Kidney capillary endothelial cell (primary cell): ENCODE results near the gene DMAP1.

Source experiments
- DNase-seq: peaks from one replicate; pipeline ENCODE4 v3.0.0-alpha.2; 2018; ENCODE audit warnings: low spot score

The DMAP1 gene

DNA sequence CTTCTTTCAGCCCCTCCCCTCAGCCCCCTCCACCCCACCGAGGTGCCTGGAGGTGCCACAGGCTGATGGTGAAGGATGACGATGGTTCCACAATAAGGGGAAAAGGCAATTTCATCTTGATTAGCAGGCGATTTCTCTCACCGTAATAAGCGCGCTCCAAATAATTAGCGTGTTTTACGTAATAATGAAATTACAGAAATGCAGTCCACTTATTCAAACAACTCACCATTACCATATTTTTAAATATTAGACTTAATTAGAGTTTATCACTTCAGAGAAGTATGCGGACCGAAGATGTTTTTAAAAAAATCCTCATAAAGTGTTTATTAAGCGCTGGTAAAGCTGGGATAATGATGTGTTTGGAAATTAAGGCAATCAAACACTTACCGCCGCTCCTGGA is 14.9 kb downstream of the DMAP1 start:
- no peak for DNase-seq

DNA sequence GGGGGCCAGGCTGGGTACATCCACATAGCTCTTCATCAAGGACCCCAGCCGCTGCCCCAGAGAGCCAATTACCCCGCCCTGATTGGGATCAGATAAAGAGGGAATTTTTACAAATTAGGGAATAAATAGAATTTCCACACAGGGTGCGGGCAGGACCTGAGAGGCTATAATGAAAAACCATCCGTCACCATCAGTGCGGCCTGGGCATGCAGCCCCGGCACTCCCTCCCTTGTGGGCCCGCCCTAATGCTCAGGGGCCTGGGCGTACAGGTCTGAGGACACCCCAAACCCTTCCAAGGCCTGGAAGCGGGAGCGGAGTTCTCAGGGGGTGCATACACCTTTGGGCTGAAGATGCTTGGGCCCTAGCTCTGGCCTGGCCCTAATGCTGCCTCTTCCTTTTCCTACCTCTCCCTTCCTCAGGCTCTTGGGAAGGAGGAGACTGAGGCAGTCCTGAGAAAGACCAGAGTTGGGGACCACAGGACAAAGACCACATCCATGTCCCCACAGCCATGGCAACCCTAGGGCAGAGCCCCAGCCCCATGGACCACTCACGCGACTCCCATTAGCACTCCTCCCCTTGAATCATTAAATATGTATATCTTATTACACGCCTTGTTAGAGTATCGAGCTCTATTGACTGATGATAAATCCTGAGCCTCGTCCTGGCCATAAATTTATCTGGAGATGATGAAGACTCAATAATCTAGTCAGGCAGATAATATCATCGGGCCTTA is 16.3 kb downstream of the DMAP1 start:
- DNase-seq, result no peak

DNA sequence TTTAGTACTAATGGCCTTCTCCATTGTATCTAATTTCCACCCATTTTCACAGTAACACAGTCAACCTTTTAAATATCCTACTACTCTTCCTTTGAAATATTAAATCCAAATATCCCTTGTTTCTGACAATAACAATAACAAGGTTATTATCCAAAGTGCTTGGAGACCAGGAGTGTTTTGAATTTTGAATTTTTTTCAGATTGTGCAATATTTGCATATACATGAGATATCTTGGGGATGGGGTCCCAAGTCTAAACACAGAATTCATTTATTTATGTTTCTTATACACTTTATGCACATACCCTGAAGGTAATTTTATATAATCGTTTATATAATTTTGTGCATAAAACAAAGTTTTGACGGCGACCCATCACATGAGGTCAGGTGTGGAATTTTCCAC is 17.5 kb downstream of the DMAP1 start:
- DNase-seq, result no peak

DNA sequence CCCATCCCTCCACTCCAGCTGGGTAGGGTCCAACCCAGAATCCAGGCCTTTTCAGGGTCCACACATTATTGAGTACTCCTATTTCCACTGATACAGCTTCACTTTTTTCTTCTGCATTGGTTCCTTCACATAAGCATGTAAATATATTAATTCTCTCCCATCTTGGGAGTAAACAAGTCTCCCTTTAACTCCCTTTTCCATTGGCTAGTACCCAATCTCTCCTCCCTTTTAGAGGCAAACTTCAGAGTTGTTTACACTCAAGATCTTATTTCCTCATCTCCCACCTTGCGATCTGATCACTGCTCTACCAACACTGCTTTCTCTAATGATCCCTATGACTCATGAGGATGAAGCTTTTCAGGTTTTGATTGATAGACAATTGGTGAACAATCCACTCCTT is 20.3 kb downstream of the DMAP1 start:
- DNase-seq, result no peak

- DNase-seq, result no peak
Measured at GRCh38 chr1:44235808-44236207, 22.5 kb downstream of the DMAP1 start.

DNA sequence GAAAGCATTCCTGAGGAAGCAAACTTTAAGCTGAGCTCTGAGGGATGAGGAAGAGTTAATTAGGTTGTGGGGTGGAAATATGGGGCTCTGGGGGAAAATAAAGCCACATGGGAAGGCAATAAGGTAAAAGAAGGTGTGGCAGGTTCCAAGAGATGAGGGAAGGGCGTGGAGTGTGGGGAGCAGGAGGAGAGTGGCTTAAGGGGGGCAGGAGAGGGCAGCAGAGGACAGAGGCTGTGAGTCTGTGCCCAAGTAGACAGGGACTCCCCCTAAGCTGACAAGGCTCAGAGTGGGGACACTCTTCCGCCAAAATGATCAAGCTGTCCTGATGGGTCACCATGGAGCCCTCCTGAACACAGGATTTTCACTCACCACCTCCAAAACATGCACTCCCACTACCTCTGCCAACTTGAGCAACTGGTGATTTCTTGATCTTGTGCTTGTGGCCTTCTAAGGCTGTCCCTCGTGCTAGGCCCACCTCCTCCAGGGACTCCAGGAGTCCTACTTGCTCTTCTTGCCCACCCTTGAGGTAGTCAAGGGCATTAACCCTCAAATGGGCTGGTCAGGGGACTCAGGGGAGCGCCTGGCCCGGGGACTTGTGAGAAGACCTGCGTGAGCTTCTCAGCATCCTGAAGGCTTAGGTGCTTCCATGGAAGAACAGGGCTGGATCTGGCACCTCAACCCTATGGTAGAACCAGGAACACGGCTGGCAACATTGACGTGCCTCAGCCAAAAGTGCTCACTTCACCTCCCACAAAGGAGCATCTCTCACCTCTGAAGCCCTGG is 23.4 kb downstream of the DMAP1 start:
- DNase-seq, result no peak

DNA sequence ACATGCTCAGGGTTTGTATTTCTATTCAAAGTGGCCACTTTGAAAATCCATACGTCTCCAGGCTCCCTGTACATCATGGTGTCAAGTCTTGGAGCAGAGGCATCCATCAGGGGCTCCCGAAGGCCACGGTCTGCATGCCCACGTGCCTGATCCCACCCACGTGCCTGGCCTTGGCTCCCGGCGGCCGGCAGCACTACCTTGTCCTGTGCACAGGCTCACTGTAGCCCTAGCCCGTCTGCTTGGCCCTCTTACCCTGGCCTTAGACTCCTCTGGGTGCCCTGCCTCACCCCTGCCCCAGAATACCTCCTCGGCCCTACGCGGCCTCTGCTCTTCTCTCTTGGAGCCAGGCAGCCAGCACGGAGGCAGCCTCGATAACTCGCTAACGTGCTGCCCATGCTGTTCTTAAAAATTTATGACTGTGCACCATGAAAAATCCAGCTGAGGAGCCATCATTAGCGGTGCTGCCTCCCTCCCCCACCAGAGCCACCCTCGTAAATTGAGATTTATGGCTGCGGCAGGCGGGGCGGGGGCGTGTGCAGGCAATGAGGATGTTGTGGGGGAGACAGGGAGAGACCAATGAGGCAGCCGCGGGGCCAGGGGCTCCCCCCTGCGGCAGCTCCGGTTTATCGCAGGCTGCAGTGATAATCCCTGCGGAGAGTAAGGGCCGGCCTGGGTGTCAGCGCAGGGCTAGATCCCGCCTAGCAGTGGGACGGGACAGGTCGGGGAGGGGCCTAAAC is 24.6 kb downstream of the DMAP1 start:
- DNase-seq, result peak; percentile 26

DNA sequence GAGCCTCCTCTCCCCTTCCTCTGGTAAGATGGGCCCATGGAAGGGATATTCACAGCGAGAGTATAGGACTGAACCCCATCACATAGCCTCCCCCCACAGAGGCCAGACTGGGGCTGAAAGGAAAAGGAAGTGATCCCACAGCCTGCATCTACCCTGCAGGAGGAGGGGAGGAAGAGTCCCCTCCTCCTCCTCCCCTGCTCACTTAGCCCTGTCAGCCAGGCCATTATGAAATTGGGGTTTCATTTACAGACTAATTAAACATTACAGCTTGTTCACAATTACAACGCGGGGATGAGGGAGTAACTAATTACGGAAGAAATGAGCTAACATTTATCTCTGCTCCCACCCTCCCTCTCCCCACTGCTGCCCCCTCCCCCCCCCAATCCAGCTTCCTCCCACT is 25.4 kb downstream of the DMAP1 start:
- no peak for DNase-seq

- peak; percentile 51 for DNase-seq
Measured at GRCh38 chr1:44239331-44239960, 26.2 kb downstream of the DMAP1 start.

DNA sequence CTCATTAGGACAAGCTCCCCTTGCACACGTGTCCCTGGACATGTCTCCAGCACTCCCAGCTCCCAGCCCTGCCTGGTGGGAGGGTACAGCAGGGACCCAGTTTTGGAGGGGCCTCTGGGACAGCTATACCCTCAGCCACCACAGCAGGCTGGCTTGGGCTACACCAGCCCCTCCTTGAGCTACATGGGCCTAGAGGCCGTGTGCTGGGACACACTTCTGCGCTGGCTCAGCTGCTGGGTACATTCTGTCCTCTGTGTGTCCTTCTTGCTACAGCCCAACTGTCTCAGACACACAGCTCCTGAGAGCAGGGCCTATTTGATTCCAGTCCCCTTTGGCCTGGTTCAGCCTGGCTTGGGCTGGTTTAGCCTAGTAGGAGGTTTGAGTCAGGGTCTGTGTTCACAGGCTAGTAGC is 26.7 kb downstream of the DMAP1 start:
- DNase-seq, result no peak

GRCh38 chr1:44240802-44241671 is 27.8 kb downstream of the DMAP1 start:
- DNase-seq, result no peak

DNA sequence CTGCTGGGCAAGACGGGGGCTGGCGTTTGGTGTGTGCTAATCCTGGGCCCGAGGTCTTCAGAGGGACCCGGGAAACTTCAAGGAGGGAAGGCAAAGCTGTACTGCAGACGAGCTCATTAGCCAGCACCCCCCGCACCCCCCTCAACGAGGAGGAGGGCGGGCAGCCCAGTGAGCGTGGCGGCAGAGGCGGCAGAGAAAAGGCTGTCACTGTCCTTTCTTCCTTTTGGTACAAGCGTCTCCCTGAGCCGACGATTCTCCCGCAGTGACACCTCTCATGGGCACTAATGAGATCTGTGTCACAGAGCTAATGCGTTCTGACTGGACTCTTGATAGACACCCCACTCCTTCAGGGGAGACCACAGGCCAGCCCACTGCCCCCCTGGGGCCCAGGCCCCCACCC is 29.5 kb downstream of the DMAP1 start:
- no peak for DNase-seq

DNA sequence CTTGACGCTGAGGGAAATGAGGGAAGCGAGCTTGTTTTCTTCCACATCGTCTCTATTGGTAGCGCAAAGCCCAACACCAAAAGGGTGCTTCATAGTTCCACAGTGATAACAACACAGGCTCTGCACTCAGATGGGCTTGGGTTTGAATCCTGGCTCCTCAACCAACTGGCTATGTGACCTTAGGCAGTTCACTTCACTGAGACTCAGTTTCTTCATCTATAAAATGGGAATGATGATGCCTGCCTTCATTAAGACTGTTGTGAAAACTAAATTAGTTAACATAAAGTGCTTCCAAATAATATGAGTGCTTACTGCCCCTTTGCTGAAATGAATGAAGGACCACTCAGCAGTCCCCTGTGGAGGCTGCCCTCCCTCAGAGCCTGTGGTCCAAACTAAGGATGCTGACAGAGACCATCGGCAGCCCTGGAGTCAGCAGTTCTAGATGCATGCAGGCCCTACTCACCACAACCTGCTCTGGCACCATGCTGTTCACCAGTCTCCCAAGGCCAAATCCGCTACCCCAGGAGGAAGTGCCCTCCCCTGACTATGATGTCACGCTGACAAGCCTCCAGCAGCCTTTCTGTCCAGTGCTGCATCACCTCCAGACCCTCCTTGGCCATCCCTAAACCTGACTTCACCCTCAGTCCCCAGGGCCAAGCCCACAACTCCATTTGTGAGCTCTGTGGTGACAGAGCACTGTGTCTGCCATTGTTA is 30.7 kb downstream of the DMAP1 start:
- DNase-seq, result no peak

GRCh38 chr1:44244986-44245385 is 31.7 kb downstream of the DMAP1 start:
- DNase-seq, result no peak

- no peak for DNase-seq
Measured at GRCh38 chr1:44246806-44247205, 33.5 kb downstream of the DMAP1 start.

GRCh38 chr1:44249543-44249942 is 36.3 kb downstream of the DMAP1 start:
- no peak for DNase-seq

DNA sequence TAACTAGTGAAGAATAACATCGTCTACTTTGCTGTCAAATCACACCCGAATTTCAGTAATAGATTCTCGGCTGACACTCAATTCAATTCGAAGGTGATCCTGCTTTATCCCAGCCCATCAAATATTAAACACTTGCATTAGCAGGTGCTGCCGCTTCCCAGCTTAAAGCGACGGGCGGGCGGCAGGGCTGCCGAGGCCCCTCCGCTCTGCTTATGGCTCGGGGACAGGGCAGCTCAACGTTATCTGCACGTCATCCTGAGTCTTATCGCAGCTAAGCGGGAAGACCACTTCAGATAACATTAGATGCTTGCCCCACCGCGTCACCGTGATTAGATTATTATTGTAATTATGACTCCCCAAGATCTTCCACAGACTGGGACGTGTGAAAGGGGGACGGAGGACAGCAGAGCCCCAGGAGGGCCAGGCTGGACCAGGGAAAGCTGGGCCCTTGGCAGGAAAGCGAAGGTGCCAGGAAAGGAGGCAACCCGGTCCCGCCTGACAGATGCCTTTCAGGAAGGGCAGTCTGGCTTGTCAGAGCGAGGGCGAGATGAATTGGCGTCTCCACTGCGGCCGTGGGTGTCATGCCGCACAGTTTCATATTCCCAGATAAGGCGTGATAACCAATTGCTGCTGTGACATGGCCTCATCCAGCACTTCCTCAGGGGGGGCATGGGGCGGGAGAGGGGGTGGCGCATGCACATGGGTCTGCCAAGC is 37.0 kb downstream of the DMAP1 start:
- DNase-seq, result no peak

DNA sequence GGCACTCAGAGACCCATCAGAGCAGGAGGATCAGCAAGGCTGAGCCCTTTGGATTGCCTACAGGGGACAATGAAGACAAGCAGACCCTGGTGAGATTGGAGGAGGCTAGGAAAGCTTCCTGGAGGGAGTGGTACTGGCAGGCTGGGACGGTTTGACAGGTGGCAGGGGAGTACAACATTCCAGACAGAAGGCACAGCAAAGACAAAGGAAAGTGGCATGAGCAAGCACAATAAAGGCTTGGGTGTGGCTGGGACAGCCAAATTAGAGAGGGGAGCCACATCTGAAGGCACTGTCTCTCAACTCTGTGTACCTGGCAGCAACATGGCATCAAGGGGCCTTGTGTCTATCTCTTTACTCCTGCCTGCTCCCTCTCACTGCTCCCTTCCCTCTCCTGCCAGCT is 38.2 kb downstream of the DMAP1 start:
- DNase-seq, result no peak

DNA sequence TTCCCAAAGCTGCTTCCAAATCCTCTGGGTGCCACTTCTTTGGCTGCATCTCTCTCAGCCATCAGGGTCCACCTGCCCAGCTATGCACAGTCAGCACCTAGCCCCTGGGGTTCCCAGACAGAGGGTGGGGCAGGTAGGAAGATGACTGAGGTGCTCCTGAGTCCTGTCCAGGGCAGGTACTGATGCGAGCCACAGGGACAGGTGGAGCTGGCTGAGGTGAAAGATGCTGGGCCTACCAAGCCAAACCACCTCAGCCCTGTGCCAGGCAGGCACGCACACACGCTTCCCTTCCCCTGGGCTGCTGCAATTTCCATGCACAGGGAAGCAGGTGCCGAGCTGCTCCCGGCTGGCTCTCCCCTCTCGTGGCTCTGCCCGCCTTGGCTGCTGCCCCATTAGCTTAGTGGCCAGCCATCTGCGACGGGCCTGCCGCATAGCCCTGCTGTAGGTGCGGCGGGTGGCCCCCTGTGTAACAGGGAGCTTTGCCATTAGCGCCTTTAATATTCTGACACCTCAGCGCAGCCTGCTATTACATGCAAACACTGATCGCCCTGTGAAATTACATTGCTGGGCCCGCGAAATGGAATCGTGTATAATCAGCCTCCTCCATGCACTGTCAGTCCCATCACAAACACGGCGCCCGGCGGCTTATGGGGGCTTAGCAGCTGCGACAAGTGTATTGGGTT is 38.9 kb downstream of the DMAP1 start:
- DNase-seq, result no peak
